Fibroblast of the aortic adventitia (primary cell): ENCODE measurements around the gene LYPD3. TPM values are rescaled to one million over a fixed set of nuclear protein-coding genes. Genes with fewer than 3 reads are reported as not detected.

Source experiments
- DNase-seq: peaks from one replicate; pipeline ENCODE4 v3.0.0-alpha.2; 2010; ENCODE audit warnings: low read depth
- H3K4me3 ChIP-seq: 2 replicates; pipeline ENCODE4 v1.5.1; 2011; ENCODE audit warnings: low read depth, mild to moderate bottlenecking, control low read depth, low read length, moderate library complexity
- CTCF ChIP-seq: IDR thresholded peaks from 2 replicates; pipeline ENCODE4 v1.5.1; 2011; ENCODE audit warnings: mild to moderate bottlenecking, low read length, control low read depth, inconsistent platforms; ENCODE audit not compliant: insufficient read depth
- total RNA-seq: library from RNA; depleted of rRNA; stranded (reverse); fragments of >200 nt; gene quantifications from 2 replicates; pipeline ENCODE4 v1.2.3, GENCODE V29; 2012; ENCODE audit warnings: low replicate concordance

The LYPD3 gene
- total RNA-seq, 1 donor, result 0.36 TPM

DNA sequence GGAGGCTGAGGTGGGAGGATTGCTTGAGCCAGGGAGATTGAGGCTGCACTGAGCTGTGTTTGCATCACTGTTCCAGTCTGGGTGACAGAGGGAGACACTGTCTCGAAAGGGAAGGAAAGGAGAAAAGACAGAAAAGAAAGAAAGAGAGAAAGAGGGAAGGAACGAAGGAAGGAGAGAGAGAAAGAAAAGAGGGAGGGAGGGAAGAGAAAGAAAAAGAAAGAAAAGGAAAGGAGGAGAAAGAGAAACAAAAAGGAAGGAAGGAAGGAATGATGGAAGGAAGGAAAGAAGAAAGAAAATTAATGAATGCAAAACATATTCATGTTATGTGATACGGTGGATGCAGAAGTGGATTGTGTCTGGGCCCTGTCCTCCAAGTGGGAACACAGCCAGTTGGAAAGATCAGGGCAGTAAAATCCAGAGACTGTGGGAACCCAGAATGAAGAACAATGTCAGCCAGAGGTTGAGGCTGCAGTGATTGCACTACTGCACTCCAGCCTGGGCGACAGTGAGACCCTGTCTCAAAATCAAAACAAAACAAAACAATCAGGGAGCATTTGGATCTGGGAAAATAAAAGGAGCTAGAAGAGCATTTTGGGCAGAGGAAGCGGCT is 32.9 kb upstream of the LYPD3 start:
- no peak overlapping the region for H3K4me3 ChIP-seq
- TF ChIP-seq CTCF, result no peak
- no peak for DNase-seq

DNA sequence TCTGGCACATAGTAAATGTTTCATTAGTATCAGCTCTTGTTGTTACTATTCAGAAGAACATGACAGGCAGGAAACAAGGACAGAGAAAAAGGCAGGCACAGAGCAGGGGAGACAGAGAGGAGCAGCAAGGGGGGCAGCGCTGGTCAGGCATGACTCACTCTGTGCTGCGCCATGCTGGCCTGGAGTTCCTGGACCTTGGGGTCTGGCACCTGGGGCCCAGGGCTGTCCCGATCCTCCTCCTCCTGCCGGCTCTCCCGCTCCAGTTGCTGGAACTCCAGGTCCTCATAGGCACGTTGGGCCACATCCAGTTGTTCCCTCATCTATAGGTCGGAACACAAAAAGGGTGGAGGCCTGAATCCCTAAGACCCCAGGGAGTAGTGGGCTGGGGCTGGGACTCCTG is 31.6 kb upstream of the LYPD3 start:
- DNase-seq, result no peak
- no peak for TF ChIP-seq CTCF
- no peak overlapping the region for H3K4me3 ChIP-seq

DNA sequence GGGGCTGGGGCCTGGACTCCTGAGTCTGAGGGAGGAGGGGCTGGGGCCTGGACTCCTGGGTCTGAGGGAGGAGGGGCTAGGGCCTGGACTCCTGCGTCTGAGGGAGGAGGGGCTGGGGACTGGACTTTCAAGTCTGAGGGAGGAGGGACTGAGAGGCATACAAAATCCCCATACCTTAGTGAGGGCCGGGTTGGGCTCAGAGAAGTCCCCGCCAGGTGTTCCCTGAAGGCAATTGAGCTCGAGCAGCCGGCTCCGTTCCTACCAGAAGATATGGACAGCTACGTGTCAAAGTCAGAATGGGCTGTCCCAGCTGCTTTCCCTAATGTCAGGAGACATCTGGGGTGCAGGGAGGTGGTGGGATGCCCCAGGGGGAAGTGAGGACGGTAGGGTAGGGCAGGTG is 29.7 kb upstream of the LYPD3 start:
- TF ChIP-seq CTCF, result no peak
- no peak overlapping the region for H3K4me3 ChIP-seq

GRCh38 chr19:43490759-43491158 is 25.4 kb upstream of the LYPD3 start:
- no peak for DNase-seq
- H3K4me3 ChIP-seq, result no peak overlapping the region
- no peak for TF ChIP-seq CTCF

More for the DNA sequence above, 29.7 kb upstream of the LYPD3 start:
- no peak for DNase-seq

GRCh38 chr19:43489979-43490599 is 24.7 kb upstream of the LYPD3 start:
- H3K4me3 ChIP-seq, result no peak overlapping the region
- no peak for TF ChIP-seq CTCF
- no peak for DNase-seq

DNA sequence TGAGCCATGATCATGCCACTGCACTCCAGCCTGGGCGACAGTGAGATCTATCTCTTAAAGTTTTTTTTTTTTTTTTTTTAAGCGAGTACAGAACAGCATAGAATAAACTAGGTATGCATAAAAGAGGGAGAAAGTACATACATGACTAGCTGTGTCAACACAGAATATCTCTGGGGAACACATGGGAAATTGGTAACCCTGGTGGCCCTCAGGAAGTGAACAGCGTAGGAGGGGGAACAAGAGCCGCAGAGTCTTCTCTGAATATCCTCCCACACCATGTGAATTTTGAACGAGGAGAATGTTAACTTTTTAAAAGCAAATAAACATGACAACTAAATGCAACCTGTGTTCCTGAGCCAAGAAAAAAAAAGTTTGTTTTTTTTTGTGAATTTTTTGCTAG is 23.9 kb upstream of the LYPD3 start:
- no peak overlapping the region for H3K4me3 ChIP-seq
- no peak for DNase-seq
- TF ChIP-seq CTCF, result no peak

- no peak overlapping the region for H3K4me3 ChIP-seq
- no peak for TF ChIP-seq CTCF
- DNase-seq, result no peak
Observed at GRCh38 chr19:43488179-43488578, 22.8 kb upstream of the LYPD3 start.
